Measurements from ENCODE around the gene HTRA3.
"Not testable (repeated sequence)": the region's sequence is repeated elsewhere in the genome, so short reads cannot be mapped to it uniquely, and the experiment has no call there.

HTRA3 gene

GRCh38 chr4:8348071-8348470, 78.5 kb downstream of the HTRA3 start:
- no peak for DNase-seq

- not testable (repeated sequence) for DNase-seq
Measured at GRCh38 chr4:8349236-8349635, 79.7 kb downstream of the HTRA3 start.

GRCh38 chr4:8349664-8350236, 80.2 kb downstream of the HTRA3 start:
- no peak for DNase-seq

- DNase-seq: no peak
Measured at GRCh38 chr4:8350352-8350751, 80.8 kb downstream of the HTRA3 start.

GRCh38 chr4:8350841-8351461, 81.4 kb downstream of the HTRA3 start:
- no peak for DNase-seq

GRCh38 chr4:8351931-8352367, 82.4 kb downstream of the HTRA3 start:
- DNase-seq: no peak

- no peak for DNase-seq
Measured at GRCh38 chr4:8352368-8353157, 83.0 kb downstream of the HTRA3 start.

GRCh38 chr4:8353158-8353669, 83.7 kb downstream of the HTRA3 start:
- DNase-seq: no peak

GRCh38 chr4:8353912-8354453, 84.4 kb downstream of the HTRA3 start:
- no peak for DNase-seq

- no peak for DNase-seq
Measured at GRCh38 chr4:8355306-8355705, 85.8 kb downstream of the HTRA3 start.

GRCh38 chr4:8355864-8356565, 86.5 kb downstream of the HTRA3 start:
- DNase-seq: no peak

Measured in NCI-H1436 (cell line).